ENCODE results near the gene NFE2L3.

The NFE2L3 gene

GRCh38 chr7:26199301-26200037, 47.5 kb downstream of the NFE2L3 start:
- DNase-seq (ENCODE audit: low read depth) = peak; percentile 52

GRCh38 chr7:26200038-26200443, 48.0 kb downstream of the NFE2L3 start:
- DNase-seq (ENCODE audit: low read depth) = peak; percentile 69

GRCh38 chr7:26200444-26201246, 48.6 kb downstream of the NFE2L3 start, which contains the start of gene HNRNPA2B1:
Gene HNRNPA2B1 (minus strand): TSS chr7:26200746. CDS start chr7:26200577, 169 bp downstream.
- DNase-seq (ENCODE audit: low read depth) = peak; percentile 94

GRCh38 chr7:26201247-26202018, 49.4 kb downstream of the NFE2L3 start, which contains the start of gene CBX3:
Gene CBX3 (plus strand): TSS chr7:26201745. CDS start chr7:26202999, 1,254 bp downstream.
- peak; percentile 91 for DNase-seq (ENCODE audit: low read depth)

DNA sequence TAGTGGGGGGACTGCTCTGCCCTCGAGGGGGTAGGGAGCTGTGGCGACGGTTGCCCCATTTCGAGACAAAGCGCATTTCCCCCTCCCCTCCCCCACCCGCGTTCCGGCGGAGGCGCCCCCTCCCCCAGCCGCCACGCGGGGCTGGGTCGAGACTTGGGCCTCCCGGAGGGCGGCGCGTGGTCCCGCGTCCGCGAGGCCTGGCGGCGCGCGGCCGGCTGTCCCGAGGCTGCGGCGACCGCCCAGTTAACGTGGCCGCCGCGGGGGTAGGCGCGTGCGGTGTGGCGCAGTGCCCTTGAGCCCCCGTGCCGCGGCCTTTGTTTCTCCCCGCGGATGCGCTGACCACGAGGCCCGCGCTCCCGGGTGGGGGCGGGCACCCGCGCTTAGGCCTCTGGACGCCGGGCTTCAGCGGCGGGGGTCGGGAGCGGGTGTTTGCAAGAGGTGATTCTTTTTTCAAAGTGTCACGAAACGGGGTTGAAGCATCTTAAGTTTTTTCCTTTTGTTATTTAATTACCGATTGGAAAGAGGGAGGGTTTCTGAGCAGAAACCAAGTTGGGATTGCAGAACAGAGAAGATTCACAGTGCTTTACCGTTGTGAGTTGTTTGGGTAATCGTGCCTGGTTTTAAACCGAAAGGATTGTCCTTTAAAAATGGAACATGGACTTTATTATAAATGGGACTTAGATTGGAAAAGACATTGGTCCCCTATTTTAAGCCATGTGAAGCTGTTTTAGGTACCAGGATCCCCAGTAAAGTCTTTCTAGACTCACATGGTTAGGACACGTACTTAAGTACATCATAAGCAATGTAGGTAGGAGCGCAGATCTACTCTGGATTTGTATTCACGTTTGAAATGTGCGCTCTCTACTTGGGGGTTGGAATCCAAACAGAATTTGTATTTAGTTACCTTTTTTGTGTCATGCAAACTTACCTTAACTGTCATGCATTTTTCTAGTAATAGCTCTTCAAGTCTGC, 50.3 kb downstream of the NFE2L3 start:
- peak; percentile 49 for DNase-seq (ENCODE audit: low read depth)

- DNase-seq (ENCODE audit: low read depth) = no peak
Measured at GRCh38 chr7:26203016-26203415, 51.0 kb downstream of the NFE2L3 start.

GRCh38 chr7:26208040-26208439, 56.0 kb downstream of the NFE2L3 start:
- no peak for DNase-seq (ENCODE audit: low read depth)

- no peak for DNase-seq (ENCODE audit: low read depth)
Measured at GRCh38 chr7:26212921-26213718, 61.1 kb downstream of the NFE2L3 start.

GRCh38 chr7:26213807-26214515, 62.0 kb downstream of the NFE2L3 start:
- no peak for DNase-seq (ENCODE audit: low read depth)

GRCh38 chr7:26216049-26216448, 64.1 kb downstream of the NFE2L3 start:
- no peak for DNase-seq (ENCODE audit: low read depth)

DNA sequence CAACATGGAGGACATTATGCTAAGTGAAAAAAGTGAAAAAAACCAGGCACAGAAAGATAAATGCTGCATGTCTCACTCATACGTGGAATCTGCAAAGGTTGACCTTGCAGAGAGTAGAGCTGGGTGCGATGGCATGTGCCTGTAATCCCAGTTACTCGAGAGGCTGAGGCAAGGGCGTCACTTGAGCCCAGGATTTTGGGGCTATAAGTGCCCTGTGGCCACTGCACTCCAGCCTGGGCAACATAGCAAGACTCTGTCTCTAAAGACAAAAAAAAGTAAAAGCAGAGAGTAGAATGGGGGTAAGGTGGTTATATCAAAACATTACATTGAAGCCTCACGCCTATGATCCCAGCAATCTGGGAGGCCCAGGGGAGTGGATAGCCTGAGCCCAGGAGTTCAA, 72.4 kb downstream of the NFE2L3 start:
- DNase-seq (ENCODE audit: low read depth) = no peak

- no peak for DNase-seq (ENCODE audit: low read depth)
Measured at GRCh38 chr7:26227987-26228386, 76.0 kb downstream of the NFE2L3 start.

- no peak for DNase-seq (ENCODE audit: low read depth)
Measured at GRCh38 chr7:26233902-26234511, 82.0 kb downstream of the NFE2L3 start.

Measured in stimulated activated CD8-positive, alpha-beta memory T cell treated with anti-CD3 and anti-CD28 coated beads, Interleukin-4, amount 100 ng/mL, for 24 hours (primary cell).